Caco-2 (cell line): Measurements from ENCODE around the gene TPSB2. TPM values are rescaled to one million over a fixed set of nuclear protein-coding genes. Genes with fewer than 3 reads are reported as not detected.

ENCODE experiments used
- BruUV-seq: library from RNA; stranded (reverse); fragments of 400-500 nt; replicated peaks from 2 replicates; lab custom pipeline; 2021; lab: Mats Ljungman, UMichigan
- CTCF ChIA-PET: fragments of 300-600 bp; sonication (Branson Sonifier 250); formaldehyde crosslinking; loops from one replicate; lab custom pipeline; 2022; ENCODE audit warnings: antibody characterized with exemption; lab: Charles Lee
- POLR2A ChIA-PET: fragments of 300-600 bp; sonication (Branson Sonifier 250); formaldehyde crosslinking; loops from one replicate; lab custom pipeline; 2022; ENCODE audit warnings: antibody characterized with exemption; lab: Charles Lee
- DNase-seq, 2 experiments: peaks; one replicate each; pipeline versions ENCODE4 v3.0.0 to v3.0.0-alpha.2; 2020 to 2022
- H3K27me3 ChIP-seq: replicated peaks from 2 replicates; pipeline ENCODE4 v1.6.0; 2011; ENCODE audit warnings: low read length; ENCODE audit not compliant: control insufficient read depth, insufficient read depth
- H3K36me3 ChIP-seq: 2 replicates; pipeline ENCODE4 v1.5.1; 2011; ENCODE audit warnings: low read length; ENCODE audit not compliant: control insufficient read depth, insufficient read depth
- H3K4me1 ChIP-seq: fragments of 250-450 bp; sonication (Bioruptor Pico); 2 replicates; pipeline ENCODE4 v1.5.1; 2020; ENCODE audit warnings: mild to moderate bottlenecking
- H3K4me3 ChIP-seq: 2 replicates; pipeline ENCODE4 v1.5.1; 2011; ENCODE audit warnings: low read depth, mild to moderate bottlenecking, control low read depth, low read length
- H3K9me3 ChIP-seq: fragments of 250-450 bp; sonication (Bioruptor Pico); 2 replicates; pipeline ENCODE4 v1.5.1; 2020; ENCODE audit warnings: mild to moderate bottlenecking, moderate library complexity
- H3K27ac Mint-ChIP-seq: one replicate; pipeline ENCODE4 v1.8.0; 2022; ENCODE audit warnings: mixed read lengths; ENCODE audit not compliant: unreplicated experiment
- H3K27me3 Mint-ChIP-seq: one replicate; pipeline ENCODE4 v1.8.0; 2022; ENCODE audit warnings: mixed read lengths; ENCODE audit not compliant: insufficient read depth, unreplicated experiment
- H3K36me3 Mint-ChIP-seq: one replicate; pipeline ENCODE4 v1.8.0; 2022; ENCODE audit warnings: mild to moderate bottlenecking, mixed read lengths; ENCODE audit not compliant: insufficient read depth, unreplicated experiment
- H3K4me1 Mint-ChIP-seq: one replicate; pipeline ENCODE4 v1.8.0; 2022; ENCODE audit warnings: low read depth, mixed read lengths; ENCODE audit not compliant: unreplicated experiment
- H3K4me3 Mint-ChIP-seq: one replicate; pipeline ENCODE4 v1.8.0; 2022; ENCODE audit warnings: mild to moderate bottlenecking, moderate library complexity, mixed read lengths; ENCODE audit not compliant: unreplicated experiment
- H3K9me3 Mint-ChIP-seq: one replicate; pipeline ENCODE4 v1.8.0; 2022; ENCODE audit warnings: mixed read lengths; ENCODE audit not compliant: unreplicated experiment
- intact Hi-C: fragments of 100-400 bp; cut with micrococcal nuclease; formaldehyde crosslinking; loops from one replicate; pipeline ENCODE4 v1.10.0; 2022; ENCODE audit not compliant: unreplicated experiment
- total RNA-seq: library from RNA; stranded (reverse); gene quantifications from 2 replicates; pipeline ENCODE4 v1.2.3, GENCODE V29; 2022
- TF ChIP-seq, protein P1 (sequence below), 2 experiments: fragments of 200-600 bp in 1 of 2; IDR thresholded peaks; 1 replicate in 1 of 2; 2 replicates in 1 of 2; pipeline versions ENCODE4 v1.5.1 to v1.8.0; 2011 to 2022; ENCODE audit warnings: antibody characterized with exemption in 1 of 2, control low read depth in 1 of 2, inconsistent platforms in 1 of 2, low read depth in 1 of 2, low read length in 1 of 2, mild to moderate bottlenecking in 1 of 2, moderate library complexity in 1 of 2; ENCODE audit not compliant: insufficient read depth in 1 of 2, severe bottlenecking in 1 of 2, unreplicated experiment in 1 of 2

Gene TPSB2
- total RNA-seq, 1 experiment from 2014 or later: not detected

DNA sequence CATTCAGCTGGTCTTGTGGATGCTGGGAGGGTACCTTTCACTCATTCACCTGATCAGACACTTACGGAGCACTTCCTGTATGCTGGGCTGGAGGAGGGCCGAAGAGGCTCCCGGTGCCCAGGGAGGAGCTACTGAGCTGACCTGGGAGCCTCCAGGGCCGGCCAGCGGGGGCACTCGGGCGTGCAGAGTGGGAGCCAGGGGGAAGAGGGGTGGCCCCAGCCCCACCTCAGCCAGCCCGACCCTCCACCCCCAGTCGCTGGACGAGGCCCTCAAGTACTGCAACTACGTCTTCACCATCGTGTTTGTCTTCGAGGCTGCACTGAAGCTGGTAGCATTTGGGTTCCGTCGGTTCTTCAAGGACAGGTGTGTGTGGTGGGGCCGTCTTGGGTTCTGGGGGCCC is 15.3 kb downstream of the TPSB2 start:
- BruUV-seq: no TSS peak
- no peaks in the 10 kb centered on the region for H3K4me1 Mint-ChIP-seq
- TF ChIP-seq, protein P1, sequence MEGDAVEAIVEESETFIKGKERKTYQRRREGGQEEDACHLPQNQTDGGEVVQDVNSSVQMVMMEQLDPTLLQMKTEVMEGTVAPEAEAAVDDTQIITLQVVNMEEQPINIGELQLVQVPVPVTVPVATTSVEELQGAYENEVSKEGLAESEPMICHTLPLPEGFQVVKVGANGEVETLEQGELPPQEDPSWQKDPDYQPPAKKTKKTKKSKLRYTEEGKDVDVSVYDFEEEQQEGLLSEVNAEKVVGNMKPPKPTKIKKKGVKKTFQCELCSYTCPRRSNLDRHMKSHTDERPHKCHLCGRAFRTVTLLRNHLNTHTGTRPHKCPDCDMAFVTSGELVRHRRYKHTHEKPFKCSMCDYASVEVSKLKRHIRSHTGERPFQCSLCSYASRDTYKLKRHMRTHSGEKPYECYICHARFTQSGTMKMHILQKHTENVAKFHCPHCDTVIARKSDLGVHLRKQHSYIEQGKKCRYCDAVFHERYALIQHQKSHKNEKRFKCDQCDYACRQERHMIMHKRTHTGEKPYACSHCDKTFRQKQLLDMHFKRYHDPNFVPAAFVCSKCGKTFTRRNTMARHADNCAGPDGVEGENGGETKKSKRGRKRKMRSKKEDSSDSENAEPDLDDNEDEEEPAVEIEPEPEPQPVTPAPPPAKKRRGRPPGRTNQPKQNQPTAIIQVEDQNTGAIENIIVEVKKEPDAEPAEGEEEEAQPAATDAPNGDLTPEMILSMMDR (IDR thresholded peaks at IDR 0.05; ENCODE audit: insufficient read depth in 1 of 2, low read depth in 1 of 2, low read length in 1 of 2, severe bottlenecking in 1 of 2, unreplicated experiment in 1 of 2): no peak
- H3K4me3 Mint-ChIP-seq: no peak overlapping the region
- Histone ChIP-seq H3K27me3 (no peaks in the 10 kb centered on the region), H3K9me3 (no peaks in the 10 kb centered on the region), H3K4me3 (no peak overlapping the region), H3K4me1 (no peaks in the 10 kb centered on the region), H3K36me3 (no peaks in the 10 kb centered on the region)
- no peaks in the 10 kb centered on the region for H3K27me3 Mint-ChIP-seq
- H3K27ac Mint-ChIP-seq: no peak overlapping the region
- H3K9me3 Mint-ChIP-seq: no peaks in the 10 kb centered on the region
- POLR2A ChIA-PET: no interaction called here
- CTCF ChIA-PET: interaction anchor here (0.6 to 0.7 kb wide), 2 partner anchors 10 to 123 kb away, joined by 3 to 4 read pairs; no protein-coding TSS in a partner anchor
- intact Hi-C loops: no loop called here
- H3K36me3 Mint-ChIP-seq: no peaks in the 10 kb centered on the region
- DNase-seq: no peak

DNA sequence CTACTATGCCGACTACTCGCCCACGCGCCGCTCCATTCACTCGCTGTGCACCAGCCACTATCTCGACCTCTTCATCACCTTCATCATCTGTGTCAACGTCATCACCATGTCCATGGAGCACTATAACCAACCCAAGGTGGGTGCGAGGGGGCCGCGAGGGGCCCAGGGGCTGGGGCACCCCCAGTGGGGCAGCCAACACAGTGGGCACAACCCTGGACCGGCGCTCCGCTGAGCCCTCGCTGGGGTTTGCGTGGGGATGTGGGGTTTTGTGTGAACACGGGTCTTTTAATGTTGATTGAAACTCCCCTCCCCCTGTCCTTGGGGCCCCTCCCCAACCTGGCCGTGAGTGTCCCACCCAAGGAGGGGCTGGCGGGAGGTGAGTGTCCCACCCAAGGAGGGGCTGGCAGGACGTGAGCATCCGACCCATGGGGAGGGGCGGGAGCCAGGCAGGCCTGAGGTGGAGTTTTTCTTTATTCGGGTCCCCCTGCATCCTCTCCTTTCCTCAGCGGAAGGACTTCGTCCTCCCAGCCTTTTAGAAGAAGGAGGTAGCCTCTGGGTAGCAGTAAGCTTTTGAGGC is 16.1 kb downstream of the TPSB2 start:
- no peak overlapping the region for H3K4me3 ChIP-seq
- Mint-ChIP-seq H3K9me3 (no peaks in the 10 kb centered on the region), H3K27ac (no peak overlapping the region), H3K4me1 (no peaks in the 10 kb centered on the region), H3K27me3 (no peaks in the 10 kb centered on the region), H3K36me3 (no peaks in the 10 kb centered on the region), H3K4me3 (no peak overlapping the region)
- H3K4me1 ChIP-seq: no peaks in the 10 kb centered on the region
- POLR2A ChIA-PET: no interaction called here
- no peaks in the 10 kb centered on the region for H3K27me3 ChIP-seq
- CTCF ChIA-PET: no interaction called here
- no peaks in the 10 kb centered on the region for H3K9me3 ChIP-seq
- intact Hi-C loops: no loop called here
- no TSS peak for BruUV-seq
- TF ChIP-seq, protein P1 (IDR thresholded peaks at IDR 0.05; ENCODE audit: insufficient read depth in 1 of 2, low read depth in 1 of 2, low read length in 1 of 2, severe bottlenecking in 1 of 2, unreplicated experiment in 1 of 2): no peak
- DNase-seq: no peak
- H3K36me3 ChIP-seq: no peaks in the 10 kb centered on the region

DNA sequence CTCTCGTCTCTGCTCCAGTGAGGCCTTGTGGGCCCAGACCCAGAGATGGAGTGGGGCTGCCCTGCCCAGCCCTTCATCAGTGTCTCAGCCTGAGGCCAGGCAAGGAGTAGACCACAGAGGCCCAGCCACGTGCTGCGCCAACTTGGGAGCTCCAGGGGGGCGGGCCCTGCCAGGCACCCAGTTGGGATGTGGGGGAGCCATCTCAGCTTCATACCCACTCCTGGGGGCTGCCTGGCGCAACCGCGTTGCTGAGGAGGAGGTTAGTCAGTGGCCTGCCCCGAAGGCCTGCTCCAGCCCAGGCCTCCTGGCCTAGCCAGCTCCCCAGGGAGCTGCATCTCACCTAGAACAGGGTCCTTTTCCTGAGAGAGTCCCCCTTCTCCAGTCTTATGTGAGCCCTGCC is 16.8 kb downstream of the TPSB2 start:
- no peak overlapping the region for H3K27ac Mint-ChIP-seq
- Histone ChIP-seq H3K4me1 (no peaks in the 10 kb centered on the region), H3K4me3 (no peak overlapping the region), H3K27me3 (no peaks in the 10 kb centered on the region), H3K9me3 (no peaks in the 10 kb centered on the region), H3K36me3 (no peaks in the 10 kb centered on the region)
- no peaks in the 10 kb centered on the region for H3K36me3 Mint-ChIP-seq
- ChIA-PET POLR2A (no interaction called here), CTCF (no interaction called here)
- TF ChIP-seq, protein P1 (IDR thresholded peaks at IDR 0.05; ENCODE audit: insufficient read depth in 1 of 2, low read depth in 1 of 2, low read length in 1 of 2, severe bottlenecking in 1 of 2, unreplicated experiment in 1 of 2): no peak
- BruUV-seq: no TSS peak
- H3K4me1 Mint-ChIP-seq: no peaks in the 10 kb centered on the region
- intact Hi-C loops: no loop called here
- no peaks in the 10 kb centered on the region for H3K27me3 Mint-ChIP-seq
- no peak for DNase-seq
- no peaks in the 10 kb centered on the region for H3K9me3 Mint-ChIP-seq
- H3K4me3 Mint-ChIP-seq: no peak overlapping the region
